K562 (cell line): ENCODE results near the gene RGS12. TPM values are rescaled to one million over a fixed set of nuclear protein-coding genes. Genes with fewer than 3 reads are reported as not detected.
A peak's percentile ranks its signal among the peaks of the same experiment; 100 is the strongest.

Experiments used
- ATAC-seq: fragments of 200-7000 bp; cut with Tn5 transposase; 3 replicates; pipeline ENCODE4 v1.9.1; 2020; ENCODE audit warnings: moderate library complexity
- BruUV-seq: library from RNA; stranded (reverse); fragments of 400-500 nt; replicated peaks from 2 replicates; lab custom pipeline; 2021; lab: Mats Ljungman, UMichigan
- CTCF ChIA-PET: fragments of 300-600 bp; formaldehyde crosslinking; extraction: SDS; loops from one replicate; lab custom pipeline; 2021; ENCODE audit warnings: low intra/inter-chr PET ratio; lab: Yijun Ruan, JAX
- POLR2A ChIA-PET: fragments of 300-600, 350-650 bp; sonication (Branson Sonifier 250); formaldehyde crosslinking; extraction: SDS; loops from one replicate; lab custom pipeline; 2021; ENCODE audit warnings: antibody characterized with exemption, inconsistent platforms; lab: Yijun Ruan, JAX
- DNase-seq, 4 experiments: peaks; one replicate each; pipeline versions ENCODE4 v3.0.0 to v3.0.0-alpha.2; 2011 to 2018; ENCODE audit warnings: low spot score in 3 of 4, mixed read lengths in 3 of 4; ENCODE audit errors: extremely low read depth in 1 of 4
- FAIRE-seq: peaks from 2 replicates; lab custom pipeline; 2011; peaks lifted over from hg19 to GRCh38; lab: Jason Lieb, UNC
- H2AFZ ChIP-seq: 2 replicates; pipeline ENCODE4 v1.6.0; 2011; ENCODE audit warnings: low read depth, low read length, control low read depth, inconsistent platforms
- H3K27ac ChIP-seq: fragments of 200-600 bp; 3 replicates; pipeline ENCODE4 v1.8.0; 2011; ENCODE audit warnings: low read depth, mild to moderate bottlenecking, control low read depth, inconsistent platforms, low read length, moderate library complexity, mixed read lengths; ENCODE audit errors: extremely low read depth
- H3K27me3 ChIP-seq, 2 experiments: fragments of 300-600 bp in 1 of 2; 2 replicates in 1 of 2; 3 replicates in 1 of 2; pipeline versions ENCODE4 v1.6.0 to v1.8.0; 2011; ENCODE audit warnings: inconsistent platforms in 2 of 2, low read length in 2 of 2, mild to moderate bottlenecking in 1 of 2, mixed read lengths in 1 of 2, moderate library complexity in 1 of 2; ENCODE audit not compliant: control insufficient read depth in 2 of 2, insufficient read depth in 2 of 2
- H3K36me3 ChIP-seq: fragments of 300-600 bp; 3 replicates; pipeline ENCODE4 v1.8.0; 2011; ENCODE audit warnings: mild to moderate bottlenecking, low read length, inconsistent platforms; ENCODE audit not compliant: control insufficient read depth, insufficient read depth
- H3K4me1 ChIP-seq, 2 experiments: fragments of 200-600 bp in 1 of 2; replicated peaks in 1 of 2; 2 replicates in 1 of 2; 3 replicates in 1 of 2; pipeline versions ENCODE4 v1.5.1 to v1.8.0; 2011; ENCODE audit warnings: inconsistent platforms in 2 of 2, low read length in 2 of 2, mild to moderate bottlenecking in 1 of 2, mixed read lengths in 1 of 2, moderate library complexity in 1 of 2; ENCODE audit not compliant: control insufficient read depth in 2 of 2, insufficient read depth in 2 of 2
- H3K4me2 ChIP-seq: 2 replicates; pipeline ENCODE4 v1.6.1; 2011; ENCODE audit warnings: low read length, control low read depth, inconsistent platforms, mixed read lengths; ENCODE audit not compliant: insufficient read depth
- H3K4me3 ChIP-seq: fragments of 200-600 bp; sonication (generic), shearing (Covaris generic); 2 replicates; pipeline ENCODE4 v1.5.1; 2016; ENCODE audit warnings: control low read depth, inconsistent platforms
- H3K79me2 ChIP-seq: fragments of 200-600 bp; 3 replicates; pipeline ENCODE4 v1.8.0; 2011; ENCODE audit warnings: low read length, inconsistent platforms; ENCODE audit not compliant: control insufficient read depth, insufficient read depth
- H3K9ac ChIP-seq, 2 experiments: 2 replicates each; pipeline versions ENCODE4 v1.6.0 to v1.6.1; 2011; ENCODE audit warnings: low read depth in 2 of 2, low read length in 2 of 2, control low read depth in 1 of 2, inconsistent platforms in 1 of 2, mild to moderate bottlenecking in 1 of 2, mixed read lengths in 1 of 2; ENCODE audit not compliant: insufficient read depth in 1 of 2
- H3K9me1 ChIP-seq: one replicate; pipeline ENCODE4 v1.6.0; 2011; ENCODE audit warnings: inconsistent platforms, mild to moderate bottlenecking, low read length, moderate library complexity; ENCODE audit not compliant: control insufficient read depth, insufficient read depth
- H3K9me3 ChIP-seq: replicated peaks from 2 replicates; pipeline ENCODE4 v1.5.1; 2011; ENCODE audit warnings: low read depth, low read length, inconsistent platforms; ENCODE audit not compliant: control insufficient read depth, insufficient read depth
- H4K20me1 ChIP-seq: replicated peaks from 2 replicates; pipeline ENCODE4 v1.6.1; 2011; ENCODE audit warnings: low read length, inconsistent platforms, mixed read lengths; ENCODE audit not compliant: control insufficient read depth, insufficient read depth
- CBX8 ChIP-seq: fragments of 200-600 bp; sonication (generic); IDR thresholded peaks from 2 replicates; pipeline ENCODE4 v1.6.1; 2012; ENCODE audit warnings: borderline replicate concordance, mixed run types, low read depth, mild to moderate bottlenecking, moderate library complexity, mixed read lengths, low read length, control low read depth, inconsistent platforms; ENCODE audit not compliant: poor library complexity, severe bottlenecking; ENCODE audit errors: extremely low read depth
- CEBPG ChIP-seq, 3 experiments: fragments of 200-800 bp in 1 of 3; sonication (Bioruptor generic) in 1 of 3; sonication (generic) in 1 of 3; formaldehyde crosslinking in 1 of 3; IDR thresholded peaks in 2 of 3; conservative IDR thresholded peaks in 1 of 3; 2 replicates each; pipeline versions ENCODE4 v1.6.1 to v1.8.0; 2016 to 2022; ENCODE audit warnings: missing compliant biosample characterization in 2 of 3, missing genetic modification characterization in 2 of 3, mild to moderate bottlenecking in 1 of 3, missing genetic modification reagents in 1 of 3
- CTCF ChIP-seq, 3 experiments: IDR thresholded peaks in 2 of 3; conservative IDR thresholded peaks in 1 of 3; 2 replicates each; pipeline ENCODE4 v1.5.1; 2011 to 2012; ENCODE audit warnings: low read length in 3 of 3, mild to moderate bottlenecking in 3 of 3, control low read depth in 2 of 3, improper control_type of control experiment in 1 of 3, inconsistent platforms in 1 of 3, low read depth in 1 of 3, mixed read lengths in 1 of 3, moderate library complexity in 1 of 3; ENCODE audit not compliant: insufficient read depth in 2 of 3
- FOSL1 ChIP-seq: fragments of 200-800 bp; sonication (Bioruptor generic); conservative IDR thresholded peaks from 2 replicates; pipeline ENCODE4 v1.6.1; 2016; ENCODE audit warnings: missing genetic modification characterization, missing compliant biosample characterization
- FOXA3 ChIP-seq, 2 experiments: fragments of 450-650 bp in 1 of 2; sonication (generic) in 1 of 2; formaldehyde crosslinking; IDR thresholded peaks in 1 of 2; conservative IDR thresholded peaks in 1 of 2; 2 replicates each; pipeline versions ENCODE4 v1.4.0 to v1.8.0; 2020 to 2022; ENCODE audit warnings: mild to moderate bottlenecking in 2 of 2, missing genetic modification reagents in 1 of 2
- NR3C1 ChIP-seq: sonication (generic); formaldehyde crosslinking; IDR thresholded peaks from 2 replicates; pipeline ENCODE4 v1.8.1; 2022; ENCODE audit warnings: missing genetic modification reagents
- SMARCA4 ChIP-seq: fragments of 450-650 bp; IDR thresholded peaks from 2 replicates; pipeline ENCODE4 v1.6.1; 2016
- WHSC1 ChIP-seq: IDR thresholded peaks from one replicate; pipeline ENCODE4 v1.6.1; 2012; ENCODE audit warnings: low read length, control low read depth, inconsistent platforms
- WGBS: fragments of 100-300 bp; shearing (Covaris generic); methylation state at CpG from one replicate; pipeline ENCODE4 v1.1.6; 2016; ENCODE audit warnings: low coverage, mixed read lengths; ENCODE audit not compliant: insufficient coverage; ENCODE audit errors: missing lambda C conversion rate; 5-methylcytosine and 5-hydroxymethylcytosine counted together
- in situ Hi-C: fragments of 300-500 bp; cut with MboI; formaldehyde crosslinking; loops from 4 replicates; pipeline ENCODE4 v1.15.0; 2018; ENCODE audit warnings: inconsistent platforms, mixed read lengths
- intact Hi-C: fragments of 100-400 bp; cut with micrococcal nuclease; formaldehyde crosslinking; loops from 2 replicates; pipeline ENCODE4 v1.14.2; 2022
- polyA plus RNA-seq, 8 experiments: library from polyadenylated mRNA; depleted of rRNA in 4 of 8; stranded (reverse) in 5 of 8; unstranded in 3 of 8; fragments of >200 nt; fragmentation: Nextera tagmentation in 2 of 8; fragmentation: Illumina TruSeq in 1 of 8; extraction: Ambion mirVana in 2 of 8; extraction: Trizol in 1 of 8; gene quantifications; 2 replicates each; pipeline versions ENCODE4 v1.2.1 to v1.2.3, GENCODE V29; 2011 to 2014; ENCODE audit warnings: inconsistent platforms in 1 of 8, missing spikeins in 1 of 8
- total RNA-seq, 7 experiments: library from RNA; depleted of rRNA in 6 of 7; stranded (reverse); fragments of >200 nt in 6 of 7; fragmentation: Illumina TruSeq in 2 of 7; extraction: Trizol in 2 of 7; gene quantifications; 2 replicates each; pipeline versions ENCODE4 v1.2.1 to v1.2.3, GENCODE V29; 2011 to 2021; ENCODE audit warnings: low replicate concordance in 1 of 7

The RGS12 gene
- total and polyA plus RNA-seq, 9 of the 15 experiments (the other 6 are each of a cell fraction or from before 2014, with no cell fraction given) = 0.30 to 8.8 (median 5.5) TPM

- TF ChIP-seq CTCF (IDR thresholded peaks at IDR 0.05 in 2 of 3, conservative IDR thresholded peaks at IDR 0.05 in 1 of 3; ENCODE audit: insufficient read depth in 2 of 3, low read depth in 1 of 3, low read length in 3 of 3) = no peak
- TF ChIP-seq NR3C1 (CRISPR knock-in tag) = no peak
- no peak for TF ChIP-seq WHSC1
- TF ChIP-seq SMARCA4 = no peak
- no peak for TF ChIP-seq CEBPG (CRISPR knock-in tag; IDR thresholded peaks at IDR 0.05)
- no peak for TF ChIP-seq CEBPG (tag; conservative IDR thresholded peaks at IDR 0.05 in 1 of 2, IDR thresholded peaks at IDR 0.05 in 1 of 2)
- no peak for TF ChIP-seq FOSL1 (tag)
These were observed 39.7 kb downstream of the RGS12 start (continued) for GRCh38 chr4:3332498-3332897.

DNA sequence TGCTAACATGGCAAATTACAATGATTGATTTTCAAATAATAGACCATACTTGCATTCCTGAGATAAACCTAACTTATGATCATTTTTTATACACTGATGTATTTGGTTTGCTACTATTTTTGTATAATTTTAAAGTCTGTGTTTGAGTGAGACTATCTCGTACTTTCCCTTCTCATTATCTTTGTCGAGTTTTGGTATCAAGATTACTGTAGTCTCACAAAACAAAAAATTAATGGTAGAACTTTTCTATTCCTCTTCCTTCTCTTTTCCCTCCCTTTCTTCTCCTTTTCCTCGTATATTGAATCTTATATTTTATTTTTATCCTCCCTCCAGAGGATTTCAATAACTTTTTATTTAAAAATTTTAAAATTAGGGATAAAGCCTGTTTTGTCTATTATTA, 41.5 kb downstream of the RGS12 start:
- FAIRE-seq = no peak
- TF ChIP-seq CBX8 (peak; percentile 64), FOXA3 (CRISPR knock-in tag; conservative IDR thresholded peaks at IDR 0.05 in 1 of 2, IDR thresholded peaks at IDR 0.05 in 1 of 2) (no peak)
- Histone ChIP-seq H3K4me1 (peaks cover 0 to 7% of the 10 kb centered on the region in 2 experiments; a peak in 1 of 5 replicates), H3K4me3 (no peak overlapping the region), H2AFZ (no peak overlapping the region), H3K36me3 (no peaks in the 10 kb centered on the region), H3K9ac (no peak overlapping the region), H3K27me3 (peaks cover 0 to 24% of the 10 kb centered on the region in 2 experiments; a peak in 2 of 5 replicates), H4K20me1 (peaks cover 13% of the 10 kb centered on the region; the same call in 1 of the 2 replicates), H3K9me3 (no peaks in the 10 kb centered on the region), H3K4me2 (no peak overlapping the region), H3K27ac (no peak overlapping the region), H3K9me1 (no peaks in the 10 kb centered on the region), H3K79me2 (no peaks in the 10 kb centered on the region)
- WGBS = 10% methylated on average over 3 of the region's 3 CpGs
- POLR2A ChIA-PET = interaction anchor here (0.9 kb wide), 1 partner anchor 10 kb away, joined by 3 read pairs; no protein-coding TSS in a partner anchor
- in situ Hi-C loops = no loop called here
- no TSS peak for BruUV-seq
- CTCF ChIA-PET = no interaction called here
- DNase-seq = no peak
- intact Hi-C loops = no loop called here
- no peak for ATAC-seq
